MM.1S (cell line): ENCODE measurements around the gene NEGR1.

Source experiments
- EZH2 ChIP-seq: fragments of 300-600 bp; sonication (generic); optimal IDR thresholded peaks from 2 replicates; pipeline ENCODE3; 2017; ENCODE audit warnings: low read depth, mild to moderate bottlenecking, antibody characterized with exemption, low read length, mixed read lengths
- TF ChIP-seq, protein P1 (sequence below): fragments of 300-600 bp; sonication (generic); IDR thresholded peaks from 2 replicates; pipeline ENCODE4 v1.5.1; 2016; ENCODE audit warnings: antibody characterized with exemption, low read length, mixed read lengths

DNA sequence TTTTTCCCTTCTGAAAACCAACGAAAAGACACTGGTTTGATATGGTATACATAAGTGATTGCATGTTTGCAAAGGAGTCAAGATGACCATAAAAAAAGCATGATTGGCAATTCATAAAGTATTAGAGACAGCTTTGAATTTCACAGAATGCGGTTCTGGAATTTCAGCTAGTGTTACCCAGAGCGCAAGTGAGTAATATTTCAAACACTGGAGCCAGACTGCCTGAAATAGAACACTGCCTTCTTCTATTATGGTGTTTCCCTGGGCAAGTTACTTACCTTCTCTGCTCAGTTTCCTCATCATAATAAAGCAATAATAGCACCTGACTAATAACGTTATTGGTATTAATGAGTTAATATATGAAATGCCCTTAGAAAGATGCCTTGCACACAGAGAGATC is 54.7 kb downstream of the NEGR1 start:
- TF ChIP-seq, protein P1, sequence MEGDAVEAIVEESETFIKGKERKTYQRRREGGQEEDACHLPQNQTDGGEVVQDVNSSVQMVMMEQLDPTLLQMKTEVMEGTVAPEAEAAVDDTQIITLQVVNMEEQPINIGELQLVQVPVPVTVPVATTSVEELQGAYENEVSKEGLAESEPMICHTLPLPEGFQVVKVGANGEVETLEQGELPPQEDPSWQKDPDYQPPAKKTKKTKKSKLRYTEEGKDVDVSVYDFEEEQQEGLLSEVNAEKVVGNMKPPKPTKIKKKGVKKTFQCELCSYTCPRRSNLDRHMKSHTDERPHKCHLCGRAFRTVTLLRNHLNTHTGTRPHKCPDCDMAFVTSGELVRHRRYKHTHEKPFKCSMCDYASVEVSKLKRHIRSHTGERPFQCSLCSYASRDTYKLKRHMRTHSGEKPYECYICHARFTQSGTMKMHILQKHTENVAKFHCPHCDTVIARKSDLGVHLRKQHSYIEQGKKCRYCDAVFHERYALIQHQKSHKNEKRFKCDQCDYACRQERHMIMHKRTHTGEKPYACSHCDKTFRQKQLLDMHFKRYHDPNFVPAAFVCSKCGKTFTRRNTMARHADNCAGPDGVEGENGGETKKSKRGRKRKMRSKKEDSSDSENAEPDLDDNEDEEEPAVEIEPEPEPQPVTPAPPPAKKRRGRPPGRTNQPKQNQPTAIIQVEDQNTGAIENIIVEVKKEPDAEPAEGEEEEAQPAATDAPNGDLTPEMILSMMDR = no peak
- no peak for TF ChIP-seq EZH2
